Type B pancreatic cell (in vitro differentiated cells): ENCODE data around the gene FN3K. TPM values are rescaled to one million over a fixed set of nuclear protein-coding genes. Genes with fewer than 3 reads are reported as not detected.

Experiments
- DNase-seq: peaks from one replicate; pipeline ENCODE4 v3.0.0; 2021; ENCODE audit warnings: mixed read lengths; ENCODE audit not compliant: unreplicated experiment; ENCODE audit errors: extremely low spot score
- H3K27ac Mint-ChIP-seq: 2 replicates; pipeline ENCODE4 v1.8.0; 2021; ENCODE audit warnings: mild to moderate bottlenecking, mixed read lengths
- H3K27me3 Mint-ChIP-seq: 2 replicates; pipeline ENCODE4 v1.8.0; 2021; ENCODE audit warnings: mixed read lengths
- H3K36me3 Mint-ChIP-seq: 2 replicates; pipeline ENCODE4 v1.8.0; 2021; ENCODE audit warnings: mixed read lengths
- H3K4me1 Mint-ChIP-seq: one replicate; pipeline ENCODE4 v1.8.0; 2021; ENCODE audit warnings: mixed read lengths; ENCODE audit not compliant: unreplicated experiment
- H3K4me3 Mint-ChIP-seq: 2 replicates; pipeline ENCODE4 v1.8.0; 2021; ENCODE audit warnings: mild to moderate bottlenecking, mixed read lengths
- H3K9me3 Mint-ChIP-seq: 2 replicates; pipeline ENCODE4 v1.8.0; 2021; ENCODE audit warnings: mixed read lengths
- CTCF ChIP-seq: fragments of 200-600 bp; sonication (generic); conservative IDR thresholded peaks from 2 replicates; pipeline ENCODE4 v1.5.0; 2021; ENCODE audit warnings: antibody characterized with exemption, mild to moderate bottlenecking
- total RNA-seq: library from RNA; stranded (reverse); gene quantifications from 2 replicates; pipeline ENCODE4 v1.2.1, GENCODE V29; 2021; ENCODE audit warnings: low replicate concordance

Gene FN3K
- total RNA-seq, 1 donor from 2014 or later: 31.3 TPM

- Mint-ChIP-seq H3K4me1 (peaks cover 8% of the 10 kb centered on the region), H3K27me3 (no peaks in the 10 kb centered on the region), H3K27ac (peak within 1 kb of the TSS; percentile 91), H3K36me3 (peaks cover 6% of the 10 kb centered on the region), H3K9me3 (no peaks in the 10 kb centered on the region), H3K4me3 (peak within 1 kb of the TSS; percentile 96)
- peak; percentile 91 for DNase-seq
- TF ChIP-seq CTCF: no peak
Measured at GRCh38 chr17:82716203-82717010, 19.0 kb upstream of the FN3K start, which contains the start of gene FN3KRP. Gene FN3KRP, plus strand, starts transcription at chr17:82716706. Its CDS starts 50 bp downstream, at chr17:82716756.

GRCh38 chr17:82718986-82719685 is 16.3 kb upstream of the FN3K start:
- no peak for DNase-seq
- TF ChIP-seq CTCF: no peak
- H3K9me3 Mint-ChIP-seq: no peaks in the 10 kb centered on the region
- H3K4me3 Mint-ChIP-seq: peak overlapping the region; percentile 93
- no peak overlapping the region for H3K27ac Mint-ChIP-seq
- H3K36me3 Mint-ChIP-seq: peaks cover 15% of the 10 kb centered on the region
- H3K4me1 Mint-ChIP-seq: peaks cover 8% of the 10 kb centered on the region
- no peaks in the 10 kb centered on the region for H3K27me3 Mint-ChIP-seq

GRCh38 chr17:82720204-82720603 is 15.2 kb upstream of the FN3K start:
- no peak for DNase-seq
- Mint-ChIP-seq H3K27ac (no peak overlapping the region), H3K9me3 (no peaks in the 10 kb centered on the region), H3K4me3 (no peak overlapping the region), H3K4me1 (peaks cover 8% of the 10 kb centered on the region), H3K27me3 (no peaks in the 10 kb centered on the region), H3K36me3 (peaks cover 15% of the 10 kb centered on the region)
- no peak for TF ChIP-seq CTCF

GRCh38 chr17:82722341-82723013 is 12.9 kb upstream of the FN3K start:
- peaks cover 7% of the 10 kb centered on the region for H3K4me1 Mint-ChIP-seq
- H3K4me3 Mint-ChIP-seq: no peak overlapping the region
- H3K36me3 Mint-ChIP-seq: peaks cover 17% of the 10 kb centered on the region
- H3K27ac Mint-ChIP-seq: no peak overlapping the region
- DNase-seq: no peak
- no peaks in the 10 kb centered on the region for H3K9me3 Mint-ChIP-seq
- no peaks in the 10 kb centered on the region for H3K27me3 Mint-ChIP-seq
- TF ChIP-seq CTCF: no peak

GRCh38 chr17:82723169-82723807 is 12.1 kb upstream of the FN3K start:
- no peak for TF ChIP-seq CTCF
- Mint-ChIP-seq H3K27ac (no peak overlapping the region), H3K36me3 (peaks cover 13% of the 10 kb centered on the region), H3K4me1 (no peaks in the 10 kb centered on the region), H3K9me3 (no peaks in the 10 kb centered on the region), H3K27me3 (no peaks in the 10 kb centered on the region), H3K4me3 (no peak overlapping the region)
- no peak for DNase-seq
